A549 (cell line): Measurements from ENCODE around the gene THADA. TPM values are rescaled to one million over a fixed set of nuclear protein-coding genes. Genes with fewer than 3 reads are reported as not detected.
"Not testable (repeated sequence)": the region's sequence is repeated elsewhere in the genome, so short reads cannot be mapped to it uniquely, and the experiment has no call there.

Source experiments
- ATAC-seq, 2 experiments: fragments of 200-7000 bp in 1 of 2; fragments of >200 bp in 1 of 2; cut with Nextera tagmentation in 1 of 2; cut with Tn5 transposase in 1 of 2; 3 replicates each; pipeline versions ENCODE4 v1.8.0 to v1.9.1; 2018 to 2020; ENCODE audit warnings: mild to moderate bottlenecking in 1 of 2, moderate library complexity in 1 of 2
- CTCF ChIA-PET: fragments of 300-600 bp; sonication (Branson Sonifier 250); formaldehyde crosslinking; extraction: SDS; loops from one replicate; lab custom pipeline; 2021; ENCODE audit warnings: antibody characterized with exemption, inconsistent platforms; lab: Yijun Ruan, JAX
- POLR2A ChIA-PET: fragments of 350-600 bp; formaldehyde crosslinking; extraction: SDS; loops from one replicate; lab custom pipeline; 2021; ENCODE audit warnings: antibody characterized with exemption, inconsistent platforms; lab: Yijun Ruan, JAX
- DNase-seq, 2 experiments: peaks; one replicate each; pipeline versions ENCODE4 v3.0.0 to v3.0.0-alpha.2; 2011 to 2016; ENCODE audit warnings: low read depth in 1 of 2, low spot score in 1 of 2
- FAIRE-seq: peaks from 2 replicates; lab custom pipeline; 2011; peaks lifted over from hg19 to GRCh38; lab: Jason Lieb, UNC
- H3K27ac ChIP-seq, 2 experiments: fragments of >200 bp; sonication (Bioruptor Twin); formaldehyde crosslinking; 3 replicates each; pipeline ENCODE4 v1.5.1; 2016 to 2017
- H3K4me1 ChIP-seq: fragments of >200 bp; sonication (Bioruptor Twin); formaldehyde crosslinking; 3 replicates; pipeline ENCODE4 v1.6.1; 2016
- H3K4me2 ChIP-seq: fragments of >200 bp; sonication (Bioruptor Twin); formaldehyde crosslinking; 3 replicates; pipeline ENCODE4 v1.6.1; 2016
- H3K4me3 ChIP-seq: fragments of >200 bp; sonication (Bioruptor Twin); formaldehyde crosslinking; 3 replicates; pipeline ENCODE4 v1.5.1; 2016
- H3K9me3 ChIP-seq: fragments of >200 bp; sonication (Bioruptor Twin); formaldehyde crosslinking; 3 replicates; pipeline ENCODE4 v1.6.1; 2016
- CEBPB ChIP-seq, 2 experiments: fragments of >200 bp in 1 of 2; sonication (Bioruptor Twin) in 1 of 2; formaldehyde crosslinking in 1 of 2; IDR thresholded peaks; 2 replicates each; pipeline ENCODE4 v1.6.1; 2012 to 2016
- HOXA7 ChIP-seq: fragments of 250-450 bp; sonication (Bioruptor Pico); IDR thresholded peaks from 2 replicates; pipeline ENCODE4 v1.5.0; 2020; ENCODE audit warnings: mild to moderate bottlenecking, moderate library complexity
- HOXB13 ChIP-seq: fragments of 250-450 bp; sonication (Bioruptor Pico); IDR thresholded peaks from 2 replicates; pipeline ENCODE4 v1.5.0; 2020; ENCODE audit warnings: low read depth, mild to moderate bottlenecking, moderate library complexity
- JUNB ChIP-seq: fragments of >200 bp; sonication (Bioruptor Twin); formaldehyde crosslinking; IDR thresholded peaks from 2 replicates; pipeline ENCODE4 v1.6.1; 2016
- MAFK ChIP-seq: fragments of 450-650 bp; IDR thresholded peaks from 2 replicates; pipeline ENCODE4 v1.6.1; 2014; ENCODE audit not compliant: partially characterized antibody
- PHF8 ChIP-seq: fragments of 200-600 bp; sonication (generic); IDR thresholded peaks from 2 replicates; pipeline ENCODE4 v1.6.1; 2016; ENCODE audit warnings: low read depth, mild to moderate bottlenecking, antibody characterized with exemption, moderate library complexity, borderline replicate concordance
- RARB ChIP-seq: fragments of 250-450 bp; sonication (Bioruptor Pico); IDR thresholded peaks from 2 replicates; pipeline ENCODE4 v1.8.0; 2021; ENCODE audit warnings: mild to moderate bottlenecking, moderate library complexity
- RCOR1 ChIP-seq: fragments of 150-350 bp; IDR thresholded peaks from 2 replicates; pipeline ENCODE4 v1.6.1; 2014; ENCODE audit warnings: antibody characterized with exemption, low read length, low read depth
- SMC3 ChIP-seq: fragments of >200 bp; sonication (Bioruptor Twin); formaldehyde crosslinking; IDR thresholded peaks from 3 replicates; pipeline ENCODE4 v1.6.1; 2018; ENCODE audit warnings: inconsistent platforms
- SREBF2 ChIP-seq: fragments of 450-650 bp; IDR thresholded peaks from 2 replicates; pipeline ENCODE4 v1.6.1; 2014; ENCODE audit warnings: mild to moderate bottlenecking, moderate library complexity
- TFCP2L1 ChIP-seq: fragments of 250-450 bp; sonication (Bioruptor Pico); IDR thresholded peaks from 2 replicates; pipeline ENCODE4 v1.5.0; 2021; ENCODE audit warnings: mild to moderate bottlenecking
- ZC3H11A ChIP-seq: fragments of 450-650 bp; IDR thresholded peaks from 2 replicates; pipeline ENCODE4 v1.6.1; 2014; ENCODE audit warnings: antibody characterized with exemption, mild to moderate bottlenecking
- WGBS: methylation state at CpG from one replicate; pipeline ENCODE4 v1.1.6; 2017; ENCODE audit errors: missing lambda C conversion rate; 5-methylcytosine and 5-hydroxymethylcytosine counted together
- polyA plus RNA-seq, 4 experiments: library from polyadenylated mRNA; depleted of rRNA in 3 of 4; stranded (reverse); fragments of >200 nt; fragmentation: RNase III in 1 of 4; extraction: RNeasy Plus Mini Kit Qiagen cat#74134 plus additional on column Dnase treatment in 1 of 4; gene quantifications; 2 replicates in 3 of 4; 3 replicates in 1 of 4; pipeline ENCODE4 v1.2.3, GENCODE V29; 2011 to 2017
- TF ChIP-seq, protein P1 (sequence below): fragments of 250-450 bp; sonication (Bioruptor Pico); IDR thresholded peaks from 2 replicates; pipeline ENCODE4 v1.5.0; 2020; ENCODE audit warnings: low read depth, mild to moderate bottlenecking, moderate library complexity
- TF ChIP-seq, protein P2 (sequence below): fragments of 150-350 bp; IDR thresholded peaks from 2 replicates; pipeline ENCODE4 v1.6.1; 2014; ENCODE audit warnings: low read depth, mild to moderate bottlenecking, low read length
- TF ChIP-seq, protein P3 (sequence below): fragments of >200 bp; sonication (Bioruptor Twin); formaldehyde crosslinking; IDR thresholded peaks from 3 replicates; pipeline ENCODE4 v1.6.1; 2016
- TF ChIP-seq, protein P4 (sequence below): IDR thresholded peaks from 2 replicates; pipeline ENCODE4 v1.6.1; 2012
- TF ChIP-seq, protein P5 (sequence below): fragments of 250-450 bp; sonication (Bioruptor Pico); IDR thresholded peaks from 2 replicates; pipeline ENCODE4 v1.5.0; 2021; ENCODE audit warnings: mild to moderate bottlenecking, moderate library complexity, borderline replicate concordance

THADA gene
- polyA plus RNA-seq, 2 of the 4 experiments (the other 2 are of a cell fraction), result 21.8 to 37.9 TPM

DNA sequence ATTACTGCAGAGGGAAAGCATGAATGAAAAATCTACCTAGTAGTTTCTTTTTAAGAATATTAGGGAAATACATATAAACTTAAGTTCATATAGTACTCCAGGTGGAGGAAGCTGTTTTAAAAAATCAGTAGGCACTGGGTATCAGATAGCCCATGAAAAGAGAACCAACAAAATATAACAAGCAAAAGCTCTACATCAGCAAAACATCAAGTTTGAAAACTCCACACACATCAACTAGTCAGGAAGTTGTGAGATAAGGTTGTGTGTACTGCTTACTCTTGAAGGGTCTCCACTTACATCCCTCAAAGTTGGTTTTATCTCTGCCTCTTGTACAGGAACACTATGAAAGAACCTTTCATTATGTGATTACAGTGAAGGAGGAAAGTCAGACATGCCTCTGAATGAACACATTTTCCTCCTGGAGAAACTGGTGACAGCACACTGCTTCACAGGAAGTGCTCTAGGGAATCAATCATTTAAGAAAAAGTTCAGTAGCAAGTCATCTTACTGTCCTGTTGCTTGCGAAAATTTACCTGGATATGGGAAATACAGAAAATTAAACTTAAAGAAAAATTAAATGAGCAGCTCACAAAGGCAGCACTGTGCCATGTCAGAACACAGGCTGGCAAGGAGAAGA lies 57.7 kb downstream of the THADA start:
- no peak for DNase-seq
- Histone ChIP-seq H3K4me1 (peaks cover 29% of the 10 kb centered on the region), H3K4me3 (no peak overlapping the region), H3K27ac (peak overlapping the region; percentile 14 to 66; a peak in 1 of 6 replicates), H3K9me3 (no peaks in the 10 kb centered on the region), H3K4me2 (no peak overlapping the region)
- CTCF ChIA-PET, result interaction anchor here (0.5 to 5.2 kb wide), 7 partner anchors 10 to 710 kb away, joined by 3 to 46 read pairs (median 4); no protein-coding TSS in a partner anchor
- POLR2A ChIA-PET, result no interaction called here
- TF ChIP-seq MAFK, result peak; percentile 64
- TF ChIP-seq, protein P1, sequence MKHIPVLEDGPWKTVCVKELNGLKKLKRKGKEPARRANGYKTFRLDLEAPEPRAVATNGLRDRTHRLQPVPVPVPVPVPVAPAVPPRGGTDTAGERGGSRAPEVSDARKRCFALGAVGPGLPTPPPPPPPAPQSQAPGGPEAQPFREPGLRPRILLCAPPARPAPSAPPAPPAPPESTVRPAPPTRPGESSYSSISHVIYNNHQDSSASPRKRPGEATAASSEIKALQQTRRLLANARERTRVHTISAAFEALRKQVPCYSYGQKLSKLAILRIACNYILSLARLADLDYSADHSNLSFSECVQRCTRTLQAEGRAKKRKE (CRISPR knock-in tag), result no peak
- 86% methylated on average over 1 of the region's 1 CpG for WGBS
- FAIRE-seq, result no peak
- no peak for ATAC-seq

DNA sequence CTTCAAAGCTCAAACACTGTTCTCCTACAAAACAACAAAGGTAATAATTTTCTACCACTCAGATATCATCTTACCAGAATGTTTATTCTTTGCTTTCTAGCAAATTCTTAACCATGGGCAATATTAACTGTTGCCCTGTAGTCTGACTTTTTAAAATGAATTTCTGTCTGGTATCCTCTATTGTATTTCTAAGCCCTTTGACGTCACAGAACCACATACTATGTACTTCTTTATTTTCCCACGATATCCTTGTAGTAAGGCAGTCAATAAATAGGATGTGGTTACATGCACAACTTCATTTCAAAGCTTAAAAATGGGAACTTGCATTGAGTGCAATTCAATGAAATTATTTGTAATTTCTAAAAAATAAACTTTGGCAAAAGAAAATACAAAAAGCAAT lies 58.7 kb downstream of the THADA start:
- no peak for FAIRE-seq
- CTCF ChIA-PET, result interaction anchor here (1.0 to 2.2 kb wide), 3 partner anchors 9 to 709 kb away, joined by 4 to 7 read pairs (median 6); no protein-coding TSS in a partner anchor

DNA sequence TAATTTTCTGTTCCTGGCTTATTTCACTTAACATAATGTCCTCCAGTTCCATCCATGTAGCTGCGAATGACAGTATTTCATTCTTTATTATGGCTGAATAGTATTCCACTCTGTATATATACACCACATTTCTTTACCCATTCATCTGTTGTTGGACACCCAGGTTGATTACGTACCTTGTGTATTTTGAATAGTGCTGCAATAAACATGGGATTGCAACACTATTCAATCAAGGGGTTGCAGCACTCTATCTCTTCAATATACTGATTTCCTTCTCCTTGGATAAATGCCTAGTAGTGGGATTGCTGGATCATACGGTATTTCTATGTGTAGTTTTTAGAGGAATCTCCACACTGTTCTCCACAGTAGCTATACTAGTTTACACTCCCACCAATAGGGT lies 61.3 kb downstream of the THADA start:
- ChIA-PET POLR2A (no interaction called here), CTCF (interaction anchor here (1.3 kb wide), 1 partner anchor 560 kb away, joined by 4 read pairs; no protein-coding TSS in a partner anchor)
- Histone ChIP-seq H3K4me1 (peaks cover 6% of the 10 kb centered on the region), H3K27ac (no peak overlapping the region), H3K4me3 (no peak overlapping the region), H3K4me2 (no peak overlapping the region), H3K9me3 (no peaks in the 10 kb centered on the region)
- DNase-seq (no peak), ATAC-seq (no peak), FAIRE-seq (peak; percentile 61)
- TF ChIP-seq, protein P2, sequence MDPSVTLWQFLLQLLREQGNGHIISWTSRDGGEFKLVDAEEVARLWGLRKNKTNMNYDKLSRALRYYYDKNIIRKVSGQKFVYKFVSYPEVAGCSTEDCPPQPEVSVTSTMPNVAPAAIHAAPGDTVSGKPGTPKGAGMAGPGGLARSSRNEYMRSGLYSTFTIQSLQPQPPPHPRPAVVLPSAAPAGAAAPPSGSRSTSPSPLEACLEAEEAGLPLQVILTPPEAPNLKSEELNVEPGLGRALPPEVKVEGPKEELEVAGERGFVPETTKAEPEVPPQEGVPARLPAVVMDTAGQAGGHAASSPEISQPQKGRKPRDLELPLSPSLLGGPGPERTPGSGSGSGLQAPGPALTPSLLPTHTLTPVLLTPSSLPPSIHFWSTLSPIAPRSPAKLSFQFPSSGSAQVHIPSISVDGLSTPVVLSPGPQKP, result no peak
- TF ChIP-seq SREBF2, result no peak
- TF ChIP-seq RARB (CRISPR knock-in tag), result no peak
- no peak for TF ChIP-seq HOXB13 (CRISPR knock-in tag)
- no peak for TF ChIP-seq SMC3
- TF ChIP-seq ZC3H11A, result no peak
- TF ChIP-seq, protein P3, sequence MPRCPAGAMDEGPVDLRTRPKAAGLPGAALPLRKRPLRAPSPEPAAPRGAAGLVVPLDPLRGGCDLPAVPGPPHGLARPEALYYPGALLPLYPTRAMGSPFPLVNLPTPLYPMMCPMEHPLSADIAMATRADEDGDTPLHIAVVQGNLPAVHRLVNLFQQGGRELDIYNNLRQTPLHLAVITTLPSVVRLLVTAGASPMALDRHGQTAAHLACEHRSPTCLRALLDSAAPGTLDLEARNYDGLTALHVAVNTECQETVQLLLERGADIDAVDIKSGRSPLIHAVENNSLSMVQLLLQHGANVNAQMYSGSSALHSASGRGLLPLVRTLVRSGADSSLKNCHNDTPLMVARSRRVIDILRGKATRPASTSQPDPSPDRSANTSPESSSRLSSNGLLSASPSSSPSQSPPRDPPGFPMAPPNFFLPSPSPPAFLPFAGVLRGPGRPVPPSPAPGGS, result no peak
- no peak for TF ChIP-seq TFCP2L1 (CRISPR knock-in tag)
- TF ChIP-seq JUNB, result no peak
- TF ChIP-seq, protein P4, sequence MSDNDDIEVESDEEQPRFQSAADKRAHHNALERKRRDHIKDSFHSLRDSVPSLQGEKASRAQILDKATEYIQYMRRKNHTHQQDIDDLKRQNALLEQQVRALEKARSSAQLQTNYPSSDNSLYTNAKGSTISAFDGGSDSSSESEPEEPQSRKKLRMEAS, result no peak
- TF ChIP-seq, protein P5, sequence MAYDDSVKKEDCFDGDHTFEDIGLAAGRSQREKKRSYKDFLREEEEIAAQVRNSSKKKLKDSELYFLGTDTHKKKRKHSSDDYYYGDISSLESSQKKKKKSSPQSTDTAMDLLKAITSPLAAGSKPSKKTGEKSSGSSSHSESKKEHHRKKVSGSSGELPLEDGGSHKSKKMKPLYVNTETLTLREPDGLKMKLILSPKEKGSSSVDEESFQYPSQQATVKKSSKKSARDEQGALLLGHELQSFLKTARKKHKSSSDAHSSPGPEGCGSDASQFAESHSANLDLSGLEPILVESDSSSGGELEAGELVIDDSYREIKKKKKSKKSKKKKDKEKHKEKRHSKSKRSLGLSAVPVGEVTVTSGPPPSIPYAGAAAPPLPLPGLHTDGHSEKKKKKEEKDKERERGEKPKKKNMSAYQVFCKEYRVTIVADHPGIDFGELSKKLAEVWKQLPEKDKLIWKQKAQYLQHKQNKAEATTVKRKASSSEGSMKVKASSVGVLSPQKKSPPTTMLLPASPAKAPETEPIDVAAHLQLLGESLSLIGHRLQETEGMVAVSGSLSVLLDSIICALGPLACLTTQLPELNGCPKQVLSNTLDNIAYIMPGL (CRISPR knock-in tag), result no peak
- no peak for TF ChIP-seq RCOR1
- no peak for TF ChIP-seq CEBPB (IDR thresholded peaks at IDR 0.05)
- no peak for TF ChIP-seq PHF8
- TF ChIP-seq HOXA7 (CRISPR knock-in tag), result no peak
- 94% methylated on average over 3 of the region's 3 CpGs for WGBS

More for the DNA sequence above, 58.7 kb downstream of the THADA start:
- POLR2A ChIA-PET, result no interaction called here
- Histone ChIP-seq H3K27ac (no peak overlapping the region; a peak in 1 of 6 replicates), H3K9me3 (no peaks in the 10 kb centered on the region), H3K4me2 (no peak overlapping the region)
- no peak for DNase-seq
- WGBS, result 83% methylated on average over 2 of the region's 2 CpGs
- ATAC-seq, result no peak
- TF ChIP-seq ZC3H11A, result no peak
- no peak for TF ChIP-seq TFCP2L1 (CRISPR knock-in tag)
- TF ChIP-seq, all 56 proteins: peak for 0
- H3K4me3 ChIP-seq, result no peak overlapping the region
- peaks cover 29% of the 10 kb centered on the region for H3K4me1 ChIP-seq

DNA sequence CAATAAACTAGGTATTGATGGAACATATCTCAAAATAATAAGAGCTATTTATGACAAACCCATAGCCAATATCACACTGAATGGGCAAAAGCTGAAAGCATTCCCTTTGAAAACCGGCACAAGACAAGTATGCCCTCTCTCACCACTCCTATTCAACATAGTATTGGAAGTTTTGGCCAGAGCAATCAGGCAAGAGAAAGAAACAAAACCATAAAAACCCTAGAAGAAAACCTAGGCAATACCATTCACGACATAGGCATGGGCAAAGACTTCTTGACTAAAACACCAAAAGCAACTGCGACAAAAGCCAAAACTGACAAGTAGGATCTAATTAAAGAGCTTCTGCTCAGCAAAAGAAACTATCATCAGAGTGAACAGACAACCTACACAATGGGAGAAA lies 63.3 kb downstream of the THADA start:
- 92% methylated on average over 3 of the region's 3 CpGs for WGBS
- ATAC-seq, H3K4me2 ChIP-seq, H3K4me3 ChIP-seq, POLR2A ChIA-PET, FAIRE-seq, H3K9me3 ChIP-seq, H3K27ac ChIP-seq, DNase-seq, H3K4me1 ChIP-seq: not testable (repeated sequence)
- CTCF ChIA-PET, result interaction anchor here (1.0 to 1.3 kb wide), 3 partner anchors 20 to 303 kb away, joined by 3 to 4 read pairs (median 3); no protein-coding TSS in a partner anchor
